MM.1S (cell line): ENCODE measurements around the gene DTX1.

Source experiments
- DNase-seq: peaks from one replicate; pipeline ENCODE4 v3.0.0-alpha.2; 2015
- H2AFZ ChIP-seq: fragments of 300-600 bp; sonication (generic); 2 replicates; pipeline ENCODE4 v1.6.0; 2016; ENCODE audit warnings: antibody characterized with exemption, low read length
- H3F3A ChIP-seq: fragments of 300-600 bp; sonication (generic); 2 replicates; pipeline ENCODE4 v1.6.1; 2016; ENCODE audit warnings: mild to moderate bottlenecking, antibody characterized with exemption, low read length, moderate library complexity, mixed read lengths; ENCODE audit not compliant: insufficient read depth
- H3K27ac ChIP-seq: fragments of 300-600 bp; sonication (generic); 2 replicates; pipeline ENCODE4 v1.5.1; 2016; ENCODE audit warnings: mild to moderate bottlenecking, low read length
- H3K27me3 ChIP-seq: fragments of 300-600 bp; sonication (generic); replicated peaks from 2 replicates; pipeline ENCODE4 v1.6.0; 2016; ENCODE audit warnings: low read length; ENCODE audit not compliant: insufficient read depth
- H3K36me3 ChIP-seq: fragments of 300-600 bp; sonication (generic); replicated peaks from 2 replicates; pipeline ENCODE4 v1.6.1; 2016; ENCODE audit warnings: mild to moderate bottlenecking, low read length, mixed read lengths; ENCODE audit not compliant: insufficient read depth
- H3K4me1 ChIP-seq: fragments of 300-600 bp; sonication (generic); 2 replicates; pipeline ENCODE4 v1.6.1; 2016; ENCODE audit warnings: low read length, mixed read lengths
- H3K4me2 ChIP-seq: fragments of 300-600 bp; sonication (generic); 2 replicates; pipeline ENCODE4 v1.6.0; 2016; ENCODE audit warnings: low read depth, low read length
- H3K4me3 ChIP-seq: fragments of 300-600 bp; sonication (generic); 2 replicates; pipeline ENCODE4 v1.5.1; 2016; ENCODE audit warnings: low read length, mixed read lengths
- H3K79me2 ChIP-seq: fragments of 300-600 bp; sonication (generic); 2 replicates; pipeline ENCODE4 v1.6.1; 2016; ENCODE audit warnings: mixed run types, low read length, mixed read lengths
- H3K9ac ChIP-seq: fragments of 300-600 bp; sonication (generic); 2 replicates; pipeline ENCODE4 v1.6.1; 2016; ENCODE audit warnings: low read length, mixed read lengths
- H3K9me2 ChIP-seq: fragments of 300-600 bp; sonication (generic); replicated peaks from 2 replicates; pipeline ENCODE4 v1.6.1; 2016; ENCODE audit warnings: mild to moderate bottlenecking, low read length, mixed read lengths; ENCODE audit not compliant: insufficient read depth
- H3K9me3 ChIP-seq: fragments of 300-600 bp; sonication (generic); replicated peaks from 2 replicates; pipeline ENCODE4 v1.6.1; 2016; ENCODE audit warnings: mild to moderate bottlenecking, low read length, mixed read lengths; ENCODE audit not compliant: insufficient read depth
- H4K20me1 ChIP-seq: fragments of 300-600 bp; sonication (generic); 2 replicates; pipeline ENCODE4 v1.6.1; 2016; ENCODE audit warnings: mild to moderate bottlenecking, low read length, moderate library complexity, mixed read lengths; ENCODE audit not compliant: insufficient read depth
- EZH2 ChIP-seq: fragments of 300-600 bp; sonication (generic); optimal IDR thresholded peaks from 2 replicates; pipeline ENCODE3; 2017; ENCODE audit warnings: low read depth, mild to moderate bottlenecking, antibody characterized with exemption, low read length, mixed read lengths
- EZH2phosphoT487 ChIP-seq: fragments of 300-600 bp; sonication (generic); IDR thresholded peaks from 2 replicates; pipeline ENCODE4 v1.6.1; 2018; ENCODE audit warnings: antibody characterized with exemption, low read length
- TF ChIP-seq, protein P1 (sequence below): fragments of 300-600 bp; sonication (generic); IDR thresholded peaks from 2 replicates; pipeline ENCODE4 v1.5.1; 2016; ENCODE audit warnings: antibody characterized with exemption, low read length, mixed read lengths

DTX1 gene

DNA sequence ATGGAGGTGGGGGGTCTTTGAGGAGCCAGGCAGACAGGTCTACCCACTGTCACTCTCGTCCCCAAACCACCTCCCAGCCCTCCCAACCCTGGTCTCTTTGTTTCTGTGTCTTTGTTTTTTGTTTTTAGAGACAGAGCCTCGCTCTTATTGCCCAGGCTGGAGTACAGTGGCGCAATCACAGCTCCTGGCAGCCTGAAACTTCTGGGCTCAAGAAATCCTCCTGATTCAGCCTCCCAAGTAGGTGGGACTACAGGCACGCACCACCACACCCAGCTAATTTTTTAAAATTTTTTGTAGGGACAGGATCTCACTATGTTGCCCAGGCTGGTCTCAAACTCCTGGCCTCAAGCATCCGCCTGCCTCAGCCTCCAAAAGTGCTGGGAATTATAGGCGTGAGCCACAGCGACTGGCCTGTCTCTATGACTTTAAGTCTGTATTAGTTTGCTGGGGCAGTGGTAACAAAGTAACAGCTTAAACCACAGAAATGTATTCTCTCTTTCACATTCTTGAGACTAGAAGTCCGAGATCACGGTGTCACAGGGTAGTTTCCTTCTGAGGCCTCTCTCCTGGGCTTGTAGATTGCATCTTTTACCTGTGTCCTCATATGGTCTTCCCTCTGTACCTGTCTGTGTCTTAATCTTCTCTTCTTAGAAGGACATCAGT lies 26.1 kb downstream of the DTX1 start:
- DNase-seq: peak; percentile 34
- Histone ChIP-seq H3F3A (no peaks in the 10 kb centered on the region), H3K27me3 (no peaks in the 10 kb centered on the region), H3K27ac (no peak overlapping the region), H3K9ac (no peak overlapping the region), H3K9me3 (no peaks in the 10 kb centered on the region), H3K4me2 (no peak overlapping the region), H3K36me3 (no peaks in the 10 kb centered on the region), H3K9me2 (no peaks in the 10 kb centered on the region), H4K20me1 (no peaks in the 10 kb centered on the region), H3K4me1 (no peaks in the 10 kb centered on the region), H2AFZ (no peak overlapping the region), H3K4me3 (no peak overlapping the region), H3K79me2 (no peaks in the 10 kb centered on the region)
- TF ChIP-seq, protein P1, sequence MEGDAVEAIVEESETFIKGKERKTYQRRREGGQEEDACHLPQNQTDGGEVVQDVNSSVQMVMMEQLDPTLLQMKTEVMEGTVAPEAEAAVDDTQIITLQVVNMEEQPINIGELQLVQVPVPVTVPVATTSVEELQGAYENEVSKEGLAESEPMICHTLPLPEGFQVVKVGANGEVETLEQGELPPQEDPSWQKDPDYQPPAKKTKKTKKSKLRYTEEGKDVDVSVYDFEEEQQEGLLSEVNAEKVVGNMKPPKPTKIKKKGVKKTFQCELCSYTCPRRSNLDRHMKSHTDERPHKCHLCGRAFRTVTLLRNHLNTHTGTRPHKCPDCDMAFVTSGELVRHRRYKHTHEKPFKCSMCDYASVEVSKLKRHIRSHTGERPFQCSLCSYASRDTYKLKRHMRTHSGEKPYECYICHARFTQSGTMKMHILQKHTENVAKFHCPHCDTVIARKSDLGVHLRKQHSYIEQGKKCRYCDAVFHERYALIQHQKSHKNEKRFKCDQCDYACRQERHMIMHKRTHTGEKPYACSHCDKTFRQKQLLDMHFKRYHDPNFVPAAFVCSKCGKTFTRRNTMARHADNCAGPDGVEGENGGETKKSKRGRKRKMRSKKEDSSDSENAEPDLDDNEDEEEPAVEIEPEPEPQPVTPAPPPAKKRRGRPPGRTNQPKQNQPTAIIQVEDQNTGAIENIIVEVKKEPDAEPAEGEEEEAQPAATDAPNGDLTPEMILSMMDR: no peak
- no peak for TF ChIP-seq EZH2
- no peak for TF ChIP-seq EZH2phosphoT487

DNA sequence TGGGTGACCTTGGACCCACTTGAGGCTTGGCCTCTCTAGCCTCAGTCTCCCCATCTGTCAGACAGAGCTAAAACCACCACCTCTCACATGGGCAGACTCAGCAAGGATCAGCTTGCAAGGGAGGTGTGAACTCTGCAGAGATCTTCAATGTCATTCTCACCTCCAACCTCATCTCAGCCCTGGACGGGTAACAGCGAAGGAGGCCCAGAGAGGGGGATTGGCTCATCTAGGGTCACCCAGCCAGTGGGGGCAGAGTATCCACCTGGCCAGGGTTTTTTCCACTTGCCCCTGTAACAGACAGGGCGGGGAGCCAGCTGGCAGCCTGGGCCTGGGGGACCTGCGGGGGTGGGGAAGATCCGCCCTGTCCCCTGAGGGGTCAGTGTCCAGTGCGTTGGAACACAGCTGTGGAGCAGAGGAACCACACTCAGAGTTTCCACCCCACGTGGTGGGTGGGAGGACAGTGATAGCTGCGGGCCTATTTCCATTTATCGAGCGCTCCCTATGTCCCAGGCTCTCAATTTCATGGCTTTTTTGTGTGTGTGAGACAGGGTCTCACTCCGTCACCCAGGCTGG lies 27.4 kb downstream of the DTX1 start:
- no peak overlapping the region for H3K27ac ChIP-seq

DNA sequence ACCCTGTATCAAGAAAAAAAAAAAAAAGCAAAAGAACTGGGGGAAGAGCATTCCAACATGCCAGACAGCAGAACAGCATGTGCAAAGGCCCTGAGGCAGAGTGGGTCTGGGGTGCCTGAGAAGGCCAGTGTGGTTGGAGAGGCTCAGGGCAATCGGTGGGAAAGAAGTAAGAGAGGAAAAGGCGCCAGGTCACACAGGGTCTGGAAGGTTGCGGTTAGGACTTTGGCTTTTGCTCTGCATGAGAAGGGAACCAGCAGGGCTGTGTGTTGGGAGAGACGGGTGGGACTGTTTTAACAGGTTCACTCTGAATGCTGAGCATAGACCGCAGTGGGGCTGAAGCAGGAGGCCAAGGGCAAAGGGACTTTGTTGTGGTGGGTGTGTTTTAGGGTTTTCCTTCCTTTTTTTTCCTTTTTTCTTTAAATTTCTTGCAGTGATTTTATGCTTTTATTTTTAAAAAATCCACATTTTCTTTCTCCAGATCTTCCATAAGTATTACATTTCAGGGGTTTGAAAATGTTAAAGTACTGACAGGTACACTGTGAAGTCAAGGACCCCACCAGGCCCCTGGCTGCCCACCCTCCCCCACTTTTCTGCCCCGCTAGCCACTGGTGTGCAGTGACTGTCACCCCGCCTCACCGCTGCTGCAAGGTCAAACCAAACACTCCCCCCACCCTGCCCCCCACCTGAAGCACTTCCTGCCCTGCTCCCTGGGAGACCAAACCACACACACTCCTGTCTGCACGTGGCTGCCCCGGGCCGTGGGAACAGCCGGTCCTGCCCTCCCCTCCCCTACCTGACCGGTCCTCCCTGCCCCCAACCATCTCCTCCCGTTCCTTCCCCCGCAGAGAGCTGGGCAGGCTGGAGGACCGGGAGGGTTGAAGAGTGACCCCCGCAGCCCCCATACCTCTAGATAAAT lies 30.0 kb downstream of the DTX1 start:
- no peaks in the 10 kb centered on the region for H3F3A ChIP-seq
- no peak for TF ChIP-seq EZH2phosphoT487
- TF ChIP-seq, protein P1: no peak
- TF ChIP-seq EZH2: no peak
- no peaks in the 10 kb centered on the region for H3K79me2 ChIP-seq
- H3K27ac ChIP-seq: no peak overlapping the region
- no peaks in the 10 kb centered on the region for H4K20me1 ChIP-seq
- no peaks in the 10 kb centered on the region for H3K36me3 ChIP-seq
- H3K9me3 ChIP-seq: no peaks in the 10 kb centered on the region
- H3K27me3 ChIP-seq: no peaks in the 10 kb centered on the region
- DNase-seq: no peak
- no peak overlapping the region for H2AFZ ChIP-seq
- H3K4me3 ChIP-seq: no peak overlapping the region
- no peaks in the 10 kb centered on the region for H3K9me2 ChIP-seq
- no peak overlapping the region for H3K4me2 ChIP-seq
- no peaks in the 10 kb centered on the region for H3K4me1 ChIP-seq
- H3K9ac ChIP-seq: no peak overlapping the region

More for the DNA sequence above, 27.4 kb downstream of the DTX1 start:
- Histone ChIP-seq H3K27me3 (no peaks in the 10 kb centered on the region), H3F3A (no peaks in the 10 kb centered on the region), H3K9me2 (no peaks in the 10 kb centered on the region), H2AFZ (no peak overlapping the region), H3K9ac (no peak overlapping the region), H3K9me3 (no peaks in the 10 kb centered on the region), H3K79me2 (no peaks in the 10 kb centered on the region), H4K20me1 (no peaks in the 10 kb centered on the region), H3K4me3 (no peak overlapping the region), H3K4me1 (no peaks in the 10 kb centered on the region), H3K4me2 (no peak overlapping the region), H3K36me3 (no peaks in the 10 kb centered on the region)
- no peak for DNase-seq
- TF ChIP-seq EZH2phosphoT487 (no peak), EZH2 (no peak)
- TF ChIP-seq, protein P1: no peak
